HepG2 (cell line): Measurements from ENCODE around the gene RUVBL2. TPM values are rescaled to one million over a fixed set of nuclear protein-coding genes. Genes with fewer than 3 reads are reported as not detected.
A peak's percentile ranks its signal among the peaks of the same experiment; 100 is the strongest.

Source experiments
- ARID2 ChIP-seq: sonication (generic); formaldehyde crosslinking; IDR thresholded peaks from 2 replicates; pipeline ENCODE4 v1.8.1; 2022; ENCODE audit warnings: mild to moderate bottlenecking, missing genetic modification reagents, borderline replicate concordance
- ASH2L ChIP-seq: fragments of 300-600, 200-600 bp; sonication (generic); IDR thresholded peaks from 2 replicates; pipeline ENCODE4 v1.7.0; 2017; ENCODE audit warnings: low read depth, mild to moderate bottlenecking, moderate library complexity, mixed read lengths, low read length; ENCODE audit not compliant: insufficient read length
- ATF1 ChIP-seq: IDR thresholded peaks from 2 replicates; pipeline ENCODE4 v1.6.1; 2016; ENCODE audit warnings: mild to moderate bottlenecking, control low read depth
- CBX1 ChIP-seq: IDR thresholded peaks from one replicate; pipeline ENCODE4 v1.6.1; 2016; ENCODE audit warnings: antibody characterized with exemption, low read depth
- EED ChIP-seq: sonication (generic); formaldehyde crosslinking; IDR thresholded peaks from 2 replicates; pipeline ENCODE4 v1.5.0; 2020; ENCODE audit warnings: mild to moderate bottlenecking, missing genetic modification reagents
- FIP1L1 ChIP-seq: fragments of 200-400 bp; formaldehyde crosslinking; IDR thresholded peaks from 2 replicates; pipeline ENCODE4 v1.6.1; 2018; ENCODE audit warnings: low read depth, mild to moderate bottlenecking, low read length, moderate library complexity, borderline replicate concordance; ENCODE audit not compliant: insufficient read depth
- HMG20B ChIP-seq: conservative IDR thresholded peaks from 2 replicates; pipeline ENCODE4 v1.6.1; 2016; ENCODE audit warnings: missing genetic modification reagents, missing compliant biosample characterization
- HNRNPK ChIP-seq: fragments of 200-400 bp; formaldehyde crosslinking; IDR thresholded peaks from 2 replicates; pipeline ENCODE4 v1.6.1; 2018; ENCODE audit warnings: low read length, low read depth, moderate library complexity, mild to moderate bottlenecking; ENCODE audit not compliant: poor library complexity, severe bottlenecking
- ISL2 ChIP-seq: sonication (generic); formaldehyde crosslinking; IDR thresholded peaks from 2 replicates; pipeline ENCODE4 v1.5.0; 2020; ENCODE audit warnings: missing genetic modification reagents
- MED8 ChIP-seq: sonication (generic); formaldehyde crosslinking; IDR thresholded peaks from 2 replicates; pipeline ENCODE4 v1.8.1; 2023; ENCODE audit warnings: mild to moderate bottlenecking, missing genetic modification reagents; ENCODE audit not compliant: insufficient replicate concordance
- MXI1 ChIP-seq: IDR thresholded peaks from 3 replicates; pipeline ENCODE4 v1.6.1; 2012; ENCODE audit warnings: low read depth, low read length, inconsistent platforms, borderline replicate concordance
- PHF21A ChIP-seq: sonication (generic); formaldehyde crosslinking; IDR thresholded peaks from 2 replicates; pipeline ENCODE4 v1.5.0; 2020; ENCODE audit warnings: mild to moderate bottlenecking, missing genetic modification reagents
- SALL2 ChIP-seq: sonication (generic); formaldehyde crosslinking; IDR thresholded peaks from 2 replicates; pipeline ENCODE4 v1.8.1; 2023; ENCODE audit warnings: mild to moderate bottlenecking, missing genetic modification reagents, inconsistent platforms
- TSC22D2 ChIP-seq: sonication (generic); formaldehyde crosslinking; IDR thresholded peaks from 2 replicates; pipeline ENCODE4 v1.5.1; 2020; ENCODE audit warnings: missing genetic modification reagents, mild to moderate bottlenecking, borderline replicate concordance
- ZBTB21 ChIP-seq: sonication (generic); formaldehyde crosslinking; IDR thresholded peaks from 2 replicates; pipeline ENCODE4 v1.4.0; 2020; ENCODE audit warnings: missing genetic modification reagents
- ZC3H4 ChIP-seq: sonication (generic); formaldehyde crosslinking; IDR thresholded peaks from 2 replicates; pipeline ENCODE4 v1.4.0; 2020; ENCODE audit warnings: missing genetic modification reagents, borderline replicate concordance
- ZNF121 ChIP-seq: sonication (generic); formaldehyde crosslinking; IDR thresholded peaks from 2 replicates; pipeline ENCODE4 v1.5.0; 2020; ENCODE audit warnings: mild to moderate bottlenecking, missing genetic modification reagents
- ZNF841 ChIP-seq: sonication (generic); formaldehyde crosslinking; IDR thresholded peaks from 2 replicates; pipeline ENCODE4 v1.8.1; 2023; ENCODE audit warnings: missing genetic modification reagents, borderline replicate concordance
- ZSCAN12 ChIP-seq: sonication (generic); formaldehyde crosslinking; IDR thresholded peaks from 2 replicates; pipeline ENCODE4 v1.9.0; 2021; ENCODE audit warnings: mild to moderate bottlenecking, missing genetic modification reagents
- polyA plus RNA-seq, 8 experiments: library from polyadenylated mRNA; depleted of rRNA in 3 of 8; stranded (reverse) in 7 of 8; unstranded in 1 of 8; fragments of >200 nt; fragmentation: Illumina TruSeq in 4 of 8; extraction: Trizol in 4 of 8; gene quantifications; 2 replicates each; pipeline versions ENCODE4 v1.2.1 to v1.2.3, GENCODE V29; 2011 to 2016; ENCODE audit warnings: low read depth in 4 of 8, missing spikeins in 1 of 8, mixed read lengths in 1 of 8; ENCODE audit not compliant: insufficient read depth in 1 of 8
- total RNA-seq, 5 experiments: library from RNA; depleted of rRNA; stranded (reverse); fragments of >200 nt; fragmentation: Illumina TruSeq; extraction: Trizol; gene quantifications; 2 replicates each; pipeline ENCODE4 v1.2.3, GENCODE V29; 2016; ENCODE audit warnings: low read depth in 1 of 5
- TF ChIP-seq, protein P1 (sequence below): sonication (generic); formaldehyde crosslinking; IDR thresholded peaks from 2 replicates; pipeline ENCODE4 v1.4.0; 2020; ENCODE audit warnings: low read depth, mild to moderate bottlenecking, missing genetic modification reagents
- TF ChIP-seq, protein P2 (sequence below): sonication (generic); formaldehyde crosslinking; IDR thresholded peaks from 2 replicates; pipeline ENCODE4 v1.8.0; 2022; ENCODE audit warnings: mild to moderate bottlenecking, missing genetic modification reagents; ENCODE audit not compliant: insufficient replicate concordance
- TF ChIP-seq, protein P3 (sequence below): sonication (generic); formaldehyde crosslinking; IDR thresholded peaks from 2 replicates; pipeline ENCODE4 v1.4.0; 2020; ENCODE audit warnings: missing genetic modification reagents, borderline replicate concordance
- TF ChIP-seq, protein P4 (sequence below): sonication (generic); formaldehyde crosslinking; IDR thresholded peaks from 2 replicates; pipeline ENCODE4 v1.8.0; 2023; ENCODE audit warnings: mild to moderate bottlenecking, missing genetic modification reagents

The RUVBL2 gene
- total and polyA plus RNA-seq, 2 of the 13 experiments (the other 11 are each of a cell fraction or from before 2014, with no cell fraction given): 120 to 122 TPM

DNA sequence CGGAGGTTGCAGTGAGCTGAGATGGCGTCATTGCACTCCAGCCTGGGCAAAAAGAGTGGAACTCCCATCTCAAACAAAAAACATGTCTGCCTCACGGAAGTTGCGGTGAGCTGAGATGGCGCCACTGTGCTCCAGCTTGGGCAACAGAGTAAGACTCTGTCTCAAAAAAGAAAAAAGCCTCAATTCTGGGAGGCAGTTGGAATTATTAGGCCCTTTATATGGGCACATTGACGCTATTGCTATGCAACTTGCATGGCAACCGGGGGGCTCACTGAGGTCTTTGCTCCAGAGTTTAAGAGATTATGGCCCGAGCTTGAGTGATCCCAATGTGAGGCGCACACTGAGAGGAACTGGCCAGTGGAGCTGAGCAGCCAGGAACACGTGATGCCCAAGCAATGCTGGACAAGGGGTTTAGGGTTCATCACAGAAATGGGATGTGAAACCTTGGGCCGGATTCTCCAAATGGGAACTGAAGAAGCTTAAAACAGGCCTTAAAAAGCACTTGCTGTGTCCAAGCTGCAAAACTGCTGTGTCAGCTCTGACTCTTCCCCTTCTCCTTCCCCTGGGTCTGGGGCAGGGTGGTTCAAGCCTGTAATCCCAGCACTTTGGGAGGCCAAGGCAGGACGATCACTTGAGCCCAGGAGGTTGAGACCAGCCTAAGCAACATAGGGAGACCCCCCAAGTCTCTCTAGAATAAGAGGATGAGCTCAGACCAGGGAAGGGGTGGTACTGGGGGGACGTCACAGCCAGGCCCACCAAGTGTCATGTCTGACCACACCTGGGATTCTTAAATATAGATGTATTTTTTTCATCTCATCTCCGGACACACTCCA is 26.1 kb upstream of the RUVBL2 start (continued):
- TF ChIP-seq ZNF841 (CRISPR knock-in tag): no peak
- peak; percentile 27; the same call in 1 of the 3 replicates for TF ChIP-seq MXI1
- TF ChIP-seq, protein P1, sequence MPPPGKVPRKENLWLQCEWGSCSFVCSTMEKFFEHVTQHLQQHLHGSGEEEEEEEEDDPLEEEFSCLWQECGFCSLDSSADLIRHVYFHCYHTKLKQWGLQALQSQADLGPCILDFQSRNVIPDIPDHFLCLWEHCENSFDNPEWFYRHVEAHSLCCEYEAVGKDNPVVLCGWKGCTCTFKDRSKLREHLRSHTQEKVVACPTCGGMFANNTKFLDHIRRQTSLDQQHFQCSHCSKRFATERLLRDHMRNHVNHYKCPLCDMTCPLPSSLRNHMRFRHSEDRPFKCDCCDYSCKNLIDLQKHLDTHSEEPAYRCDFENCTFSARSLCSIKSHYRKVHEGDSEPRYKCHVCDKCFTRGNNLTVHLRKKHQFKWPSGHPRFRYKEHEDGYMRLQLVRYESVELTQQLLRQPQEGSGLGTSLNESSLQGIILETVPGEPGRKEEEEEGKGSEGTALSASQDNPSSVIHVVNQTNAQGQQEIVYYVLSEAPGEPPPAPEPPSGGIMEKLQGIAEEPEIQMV (CRISPR knock-in tag): no peak
- TF ChIP-seq FIP1L1: peak; percentile 97; the same call in 1 of the 2 replicates
- TF ChIP-seq ATF1: no peak
- no peak for TF ChIP-seq HMG20B
- no peak for TF ChIP-seq HNRNPK
- TF ChIP-seq SALL2 (CRISPR knock-in tag): peak; percentile 75; the same call in 1 of the 2 replicates
- TF ChIP-seq ZBTB21 (CRISPR knock-in tag): no peak
- TF ChIP-seq ASH2L: no peak
- no peak; the same call in 1 of the 2 replicates for TF ChIP-seq PHF21A (CRISPR knock-in tag)
- TF ChIP-seq ZNF121 (CRISPR knock-in tag): peak; percentile 74
- TF ChIP-seq EED (CRISPR knock-in tag): 0 out of 2 replicates have a peak, but pooled peaks have one; percentile 71
- TF ChIP-seq, protein P2, sequence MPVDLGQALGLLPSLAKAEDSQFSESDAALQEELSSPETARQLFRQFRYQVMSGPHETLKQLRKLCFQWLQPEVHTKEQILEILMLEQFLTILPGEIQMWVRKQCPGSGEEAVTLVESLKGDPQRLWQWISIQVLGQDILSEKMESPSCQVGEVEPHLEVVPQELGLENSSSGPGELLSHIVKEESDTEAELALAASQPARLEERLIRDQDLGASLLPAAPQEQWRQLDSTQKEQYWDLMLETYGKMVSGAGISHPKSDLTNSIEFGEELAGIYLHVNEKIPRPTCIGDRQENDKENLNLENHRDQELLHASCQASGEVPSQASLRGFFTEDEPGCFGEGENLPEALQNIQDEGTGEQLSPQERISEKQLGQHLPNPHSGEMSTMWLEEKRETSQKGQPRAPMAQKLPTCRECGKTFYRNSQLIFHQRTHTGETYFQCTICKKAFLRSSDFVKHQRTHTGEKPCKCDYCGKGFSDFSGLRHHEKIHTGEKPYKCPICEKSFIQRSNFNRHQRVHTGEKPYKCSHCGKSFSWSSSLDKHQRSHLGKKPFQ (CRISPR knock-in tag): no peak
- no peak for TF ChIP-seq CBX1
- 0 out of 2 replicates have a peak, but pooled peaks have one; percentile 13 for TF ChIP-seq ISL2 (CRISPR knock-in tag)
- TF ChIP-seq, protein P3, sequence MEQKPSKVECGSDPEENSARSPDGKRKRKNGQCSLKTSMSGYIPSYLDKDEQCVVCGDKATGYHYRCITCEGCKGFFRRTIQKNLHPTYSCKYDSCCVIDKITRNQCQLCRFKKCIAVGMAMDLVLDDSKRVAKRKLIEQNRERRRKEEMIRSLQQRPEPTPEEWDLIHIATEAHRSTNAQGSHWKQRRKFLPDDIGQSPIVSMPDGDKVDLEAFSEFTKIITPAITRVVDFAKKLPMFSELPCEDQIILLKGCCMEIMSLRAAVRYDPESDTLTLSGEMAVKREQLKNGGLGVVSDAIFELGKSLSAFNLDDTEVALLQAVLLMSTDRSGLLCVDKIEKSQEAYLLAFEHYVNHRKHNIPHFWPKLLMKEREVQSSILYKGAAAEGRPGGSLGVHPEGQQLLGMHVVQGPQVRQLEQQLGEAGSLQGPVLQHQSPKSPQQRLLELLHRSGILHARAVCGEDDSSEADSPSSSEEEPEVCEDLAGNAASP (CRISPR knock-in tag): 0 out of 2 replicates have a peak, but pooled peaks have one; percentile 6
- peak; percentile 97 for TF ChIP-seq ZC3H4 (CRISPR knock-in tag)
- TF ChIP-seq MED8: peak; percentile 67
- TF ChIP-seq, protein P4, sequence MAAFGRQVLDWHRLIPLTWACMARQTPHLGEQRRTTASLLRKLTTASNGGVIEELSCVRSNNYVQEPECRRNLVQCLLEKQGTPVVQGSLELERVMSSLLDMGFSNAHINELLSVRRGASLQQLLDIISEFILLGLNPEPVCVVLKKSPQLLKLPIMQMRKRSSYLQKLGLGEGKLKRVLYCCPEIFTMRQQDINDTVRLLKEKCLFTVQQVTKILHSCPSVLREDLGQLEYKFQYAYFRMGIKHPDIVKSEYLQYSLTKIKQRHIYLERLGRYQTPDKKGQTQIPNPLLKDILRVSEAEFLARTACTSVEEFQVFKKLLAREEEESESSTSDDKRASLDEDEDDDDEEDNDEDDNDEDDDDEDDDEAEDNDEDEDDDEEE (CRISPR knock-in tag): no peak
- TF ChIP-seq ARID2 (CRISPR knock-in tag): no peak; the same call in 1 of the 2 replicates
- TF ChIP-seq ZSCAN12 (CRISPR knock-in tag): no peak
- no peak for TF ChIP-seq TSC22D2
